NCI-H2171 (cell line): ENCODE measurements around the gene PITPNM1.
"Not testable (repeated sequence)": the region's sequence is repeated elsewhere in the genome, so short reads cannot be mapped to it uniquely, and the experiment has no call there.

Experiments used
- DNase-seq: peaks from one replicate; lab custom pipeline; 2025; lab: John Stamatoyannopoulos, UW

PITPNM1 gene

DNA sequence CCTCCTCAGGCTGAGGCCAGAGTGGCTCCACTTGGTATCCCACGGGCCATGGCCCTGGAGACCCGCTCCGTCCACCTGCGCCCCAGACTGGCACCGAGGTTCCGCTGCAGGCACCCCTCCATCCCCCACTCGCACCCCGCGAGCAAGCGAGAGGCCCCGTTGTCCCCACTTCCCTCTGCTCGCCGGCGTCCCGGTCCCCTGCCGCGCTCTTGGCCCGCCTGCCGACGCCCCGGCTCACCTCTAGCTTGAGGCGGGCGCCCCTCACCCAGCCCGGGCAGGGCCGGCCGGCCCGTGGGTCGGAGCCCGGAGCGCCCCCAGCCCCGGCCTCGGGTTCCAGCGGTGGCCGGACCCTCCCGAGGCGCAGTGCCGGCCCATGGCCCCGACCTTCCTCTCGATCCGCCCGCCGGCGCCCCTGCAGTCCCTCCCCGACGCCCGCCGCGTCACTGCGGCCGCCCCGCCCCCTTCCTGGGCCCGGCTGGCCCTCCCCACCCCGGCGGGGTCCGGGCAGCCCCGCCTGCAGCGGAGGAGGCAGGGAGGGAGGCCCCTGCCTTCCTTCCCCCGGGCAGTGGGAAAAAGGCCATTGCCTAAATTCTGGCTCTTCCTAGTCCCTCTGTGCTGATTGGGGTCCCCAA, at the start of gene PITPNM1:
Gene PITPNM1, minus strand, starts transcription at position 414 of the 632 bp plus-strand sequence. CDS start 1,183 bp downstream, outside the sequence.
- no peak for DNase-seq

DNA sequence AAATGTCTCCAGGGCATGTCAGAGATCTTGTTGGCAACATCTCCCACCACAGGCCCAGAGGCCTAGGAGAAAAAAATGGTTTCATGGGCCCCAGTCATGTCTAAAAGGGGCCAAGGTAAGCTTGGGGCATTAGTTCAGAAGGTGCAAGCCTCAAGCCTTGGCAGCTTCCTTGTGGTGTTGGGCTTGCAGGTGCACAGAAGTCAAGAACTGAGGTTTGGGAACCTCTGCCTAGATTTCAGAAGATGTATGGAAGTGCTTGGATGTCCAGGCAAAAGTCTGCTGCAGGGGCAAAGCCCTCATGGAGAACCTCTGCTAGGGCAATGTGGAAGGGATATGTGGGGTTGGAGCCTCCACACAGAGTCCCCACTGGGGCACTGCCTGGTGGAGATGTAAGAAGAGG, 46.5 kb upstream of the PITPNM1 start:
- not testable (repeated sequence) for DNase-seq

DNA sequence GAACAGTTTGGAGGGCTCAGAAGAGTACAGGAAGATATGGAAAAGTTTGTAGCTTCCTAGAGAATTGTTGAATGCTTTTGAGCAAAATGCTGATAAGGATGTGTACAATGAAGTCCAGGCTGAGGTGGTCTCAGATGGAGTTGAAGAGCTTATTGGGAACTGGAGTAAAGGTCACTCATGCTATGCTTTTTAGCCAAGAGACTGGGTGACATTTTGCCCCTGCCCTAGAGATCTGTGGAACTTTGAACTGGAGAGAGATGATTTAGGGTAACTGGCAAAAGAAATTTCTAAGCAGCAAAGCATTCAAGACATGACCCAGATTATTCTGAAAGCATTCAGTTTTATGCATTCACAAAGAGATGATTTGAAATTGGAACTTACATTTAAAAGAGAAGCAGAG, 46.0 kb upstream of the PITPNM1 start:
- DNase-seq, result no peak

DNA sequence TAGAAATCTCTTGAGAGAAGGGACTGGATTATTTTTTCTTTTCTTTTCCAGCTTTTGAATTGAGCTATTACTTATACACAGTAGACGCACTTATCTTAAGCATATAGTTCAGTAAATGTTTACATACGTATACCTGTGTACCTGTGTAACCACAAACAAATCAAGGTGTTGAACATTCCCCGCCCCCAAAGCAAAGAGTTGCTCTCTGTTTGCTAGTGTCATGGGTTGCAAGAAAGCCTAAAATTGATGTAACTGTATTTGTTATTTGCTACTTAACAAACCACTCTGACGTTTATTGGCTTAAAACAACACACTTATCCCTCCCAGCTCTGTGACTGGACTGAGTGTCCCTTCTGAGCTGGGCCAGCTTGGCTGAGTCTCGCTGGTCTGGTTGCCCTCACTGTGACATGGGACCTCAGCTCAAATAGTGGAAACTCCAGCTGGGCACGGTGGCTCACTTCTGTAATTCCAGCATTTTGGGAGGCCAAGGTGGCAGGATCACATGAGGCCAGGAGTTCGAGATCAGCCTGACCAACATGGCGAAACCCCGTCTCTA, 43.5 kb upstream of the PITPNM1 start:
- DNase-seq, result no peak

DNA sequence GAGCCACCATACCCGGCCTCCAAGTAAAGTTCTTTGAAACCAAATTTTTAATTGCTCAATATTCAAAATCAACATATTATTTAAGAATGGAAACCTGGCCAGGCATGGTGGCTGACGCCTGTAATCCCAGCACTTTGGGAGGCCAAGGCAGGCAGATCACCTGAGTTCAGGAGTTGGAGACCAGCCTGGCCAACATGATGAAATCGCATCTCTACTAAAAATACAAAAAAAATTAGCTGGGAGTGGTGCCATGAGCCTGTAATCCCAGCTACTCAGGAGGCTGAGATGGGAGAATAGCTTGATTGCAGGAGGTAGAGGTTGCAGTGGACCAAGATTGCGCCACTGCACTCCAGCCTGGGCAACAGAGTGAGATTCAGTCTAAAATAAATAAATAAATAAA, 42.9 kb upstream of the PITPNM1 start:
- not testable (repeated sequence) for DNase-seq

DNA sequence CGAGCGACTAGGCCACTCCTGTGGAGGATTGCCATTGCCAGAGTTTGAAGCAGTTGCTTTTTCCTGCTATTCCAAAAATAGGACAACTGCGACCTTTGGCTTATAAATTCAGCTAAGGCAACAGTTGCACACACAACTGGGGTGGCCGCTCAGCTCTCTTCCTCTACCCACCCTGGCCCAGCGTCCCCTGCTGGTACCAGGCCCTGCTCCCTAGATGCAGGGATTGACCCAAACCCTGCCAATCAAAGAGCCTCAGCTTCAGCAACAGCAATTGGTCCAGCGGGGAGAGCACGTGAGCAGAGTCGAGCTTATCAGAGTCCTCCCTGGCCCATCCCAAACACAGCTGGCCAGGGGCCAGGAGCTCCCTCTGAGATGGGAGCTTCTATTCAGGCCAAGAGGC, 40.1 kb upstream of the PITPNM1 start:
- DNase-seq, result no peak

DNA sequence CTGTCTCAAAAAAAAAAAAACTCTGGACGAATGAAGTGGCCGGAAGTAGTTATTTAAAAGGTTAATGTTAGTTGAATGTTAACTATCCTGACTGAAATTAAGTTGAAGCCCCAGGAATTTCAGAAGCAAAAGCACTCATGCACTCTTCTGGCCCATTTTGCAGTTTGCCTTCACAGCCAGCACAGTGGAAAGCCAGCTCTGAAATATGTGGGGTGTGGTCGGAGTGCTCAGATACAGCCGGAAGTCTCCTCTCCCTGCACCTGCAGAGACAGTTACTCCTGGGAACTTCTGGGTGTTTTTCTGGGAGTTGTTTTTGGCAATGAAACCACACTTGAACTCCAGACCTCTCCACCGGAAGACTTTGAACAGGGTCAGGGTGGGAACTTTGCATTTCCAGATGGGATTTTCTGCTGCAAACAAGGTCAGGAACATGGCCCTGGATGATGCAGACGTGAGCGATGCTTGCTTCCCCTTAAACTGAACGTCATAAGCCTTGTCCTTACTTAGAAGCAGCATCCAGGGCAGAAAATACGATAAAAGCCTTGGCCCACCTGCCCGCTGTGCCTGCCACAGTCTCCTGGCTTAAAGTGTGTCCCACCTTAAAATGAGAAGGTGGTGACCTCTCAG, 39.6 kb upstream of the PITPNM1 start:
- no peak for DNase-seq

DNA sequence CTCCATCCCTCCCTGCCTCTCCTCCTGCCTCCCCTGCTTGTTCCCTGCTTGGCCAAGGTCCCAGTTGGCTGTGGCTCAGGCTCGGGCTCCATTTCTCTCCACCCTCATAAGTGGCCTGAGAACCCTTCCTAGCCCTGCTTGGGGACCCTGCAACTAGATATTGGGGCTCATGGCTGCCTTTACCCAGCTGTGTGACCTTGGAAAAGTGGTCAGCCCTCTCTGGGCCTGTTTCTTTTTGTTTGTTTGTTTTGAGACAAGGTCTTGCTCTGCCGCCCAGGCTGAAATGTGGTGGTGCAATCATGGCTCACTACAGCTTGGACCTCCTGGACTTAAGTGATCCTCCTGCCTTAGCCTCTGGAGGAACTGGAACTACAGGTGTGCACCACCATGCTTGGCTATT, 38.4 kb upstream of the PITPNM1 start:
- no peak for DNase-seq

GRCh38 chr11:67542971-67543370, 37.8 kb upstream of the PITPNM1 start:
- DNase-seq, result no peak

GRCh38 chr11:67542169-67542568, 37.0 kb upstream of the PITPNM1 start:
- no peak for DNase-seq

GRCh38 chr11:67541198-67541597, 36.0 kb upstream of the PITPNM1 start:
- no peak for DNase-seq

- no peak for DNase-seq
Measured at GRCh38 chr11:67539550-67539949, 34.4 kb upstream of the PITPNM1 start.

GRCh38 chr11:67538823-67539505, 33.8 kb upstream of the PITPNM1 start:
- no peak for DNase-seq

GRCh38 chr11:67538306-67538705, 33.1 kb upstream of the PITPNM1 start:
- no peak for DNase-seq

DNA sequence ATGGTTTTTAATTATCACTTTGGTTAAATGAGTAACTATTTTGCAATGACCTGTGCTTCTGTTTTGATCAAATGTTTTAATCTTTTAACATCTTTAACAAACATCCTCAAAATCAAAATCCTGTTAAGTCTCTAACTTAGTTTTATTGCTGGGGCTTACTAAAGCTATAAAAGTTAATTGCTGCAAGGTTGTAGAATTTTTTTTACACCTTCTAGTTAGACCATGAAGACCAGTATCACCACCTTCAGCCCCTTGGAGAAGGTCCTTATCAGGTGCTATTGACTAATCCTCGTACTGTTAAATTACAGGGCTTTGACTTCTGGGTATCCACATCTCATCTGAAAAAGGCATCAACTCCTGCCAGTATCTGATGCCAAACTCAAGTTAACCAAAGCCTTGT, 30.4 kb upstream of the PITPNM1 start:
- DNase-seq, result no peak

DNA sequence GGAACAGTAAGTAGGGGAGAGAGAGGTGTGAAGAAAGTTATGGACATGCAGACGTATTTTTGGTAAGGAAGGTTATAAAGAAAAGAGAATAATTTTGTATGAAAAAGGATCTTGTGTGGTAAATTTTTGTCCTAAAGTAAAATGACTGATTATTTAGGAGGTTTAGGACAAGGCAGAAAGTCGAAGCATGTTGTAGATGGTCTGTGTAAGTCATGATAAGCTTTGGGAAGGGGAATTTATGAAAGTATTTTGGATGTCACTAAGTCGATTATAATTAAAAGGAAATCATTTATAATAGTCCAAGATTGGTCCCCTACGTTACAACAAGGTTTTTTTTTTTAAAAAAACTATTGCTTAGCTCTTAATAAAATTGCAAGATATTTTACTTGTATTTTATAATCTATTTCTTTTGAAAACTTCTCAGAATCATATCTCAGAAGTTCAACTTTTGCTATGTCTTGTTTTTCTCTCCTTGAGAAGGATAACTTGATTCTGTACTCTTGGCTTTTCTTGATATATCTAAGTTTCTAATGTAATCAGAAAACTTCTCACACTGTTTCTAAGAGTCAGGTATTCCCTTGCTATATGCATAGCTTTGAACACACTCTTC, 29.0 kb upstream of the PITPNM1 start:
- no peak for DNase-seq

DNA sequence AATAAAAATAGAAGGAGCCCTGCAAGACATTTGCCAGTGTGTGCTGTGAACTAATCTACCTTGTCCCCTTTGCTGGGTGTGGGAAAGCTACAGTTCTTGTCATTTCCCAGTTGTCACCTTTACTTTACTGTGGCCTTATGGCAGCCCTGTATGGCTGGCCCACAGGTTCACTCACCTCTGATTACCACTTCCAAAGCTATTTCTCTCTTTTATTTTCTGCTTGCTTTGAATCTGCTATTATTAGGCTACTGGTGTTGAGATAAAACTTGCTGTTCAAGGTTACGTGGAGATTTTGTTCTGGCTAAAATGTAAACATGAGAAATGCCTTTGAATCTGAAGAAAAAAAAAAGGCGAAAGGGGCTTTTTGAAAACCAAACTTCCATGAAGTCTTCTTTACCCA, 27.7 kb upstream of the PITPNM1 start:
- no peak for DNase-seq

DNA sequence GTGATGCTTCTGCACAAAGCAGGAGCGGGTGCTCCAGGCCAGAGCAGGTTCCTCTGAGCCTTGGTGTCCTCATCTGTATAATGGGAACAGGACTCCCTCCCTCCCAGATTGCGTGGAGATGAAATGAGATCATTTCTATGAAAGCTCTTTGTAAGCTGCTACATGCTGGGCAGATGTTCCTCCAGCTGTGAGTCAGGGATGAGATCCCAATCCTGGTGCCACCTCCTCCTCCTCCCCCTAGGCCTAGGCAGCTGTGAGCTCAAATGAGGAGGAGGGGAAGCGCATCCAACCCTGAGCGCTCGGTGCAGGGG, 25.1 kb upstream of the PITPNM1 start:
- no peak for DNase-seq

- no peak for DNase-seq
Measured at GRCh38 chr11:67528376-67528775, 23.2 kb upstream of the PITPNM1 start.

DNA sequence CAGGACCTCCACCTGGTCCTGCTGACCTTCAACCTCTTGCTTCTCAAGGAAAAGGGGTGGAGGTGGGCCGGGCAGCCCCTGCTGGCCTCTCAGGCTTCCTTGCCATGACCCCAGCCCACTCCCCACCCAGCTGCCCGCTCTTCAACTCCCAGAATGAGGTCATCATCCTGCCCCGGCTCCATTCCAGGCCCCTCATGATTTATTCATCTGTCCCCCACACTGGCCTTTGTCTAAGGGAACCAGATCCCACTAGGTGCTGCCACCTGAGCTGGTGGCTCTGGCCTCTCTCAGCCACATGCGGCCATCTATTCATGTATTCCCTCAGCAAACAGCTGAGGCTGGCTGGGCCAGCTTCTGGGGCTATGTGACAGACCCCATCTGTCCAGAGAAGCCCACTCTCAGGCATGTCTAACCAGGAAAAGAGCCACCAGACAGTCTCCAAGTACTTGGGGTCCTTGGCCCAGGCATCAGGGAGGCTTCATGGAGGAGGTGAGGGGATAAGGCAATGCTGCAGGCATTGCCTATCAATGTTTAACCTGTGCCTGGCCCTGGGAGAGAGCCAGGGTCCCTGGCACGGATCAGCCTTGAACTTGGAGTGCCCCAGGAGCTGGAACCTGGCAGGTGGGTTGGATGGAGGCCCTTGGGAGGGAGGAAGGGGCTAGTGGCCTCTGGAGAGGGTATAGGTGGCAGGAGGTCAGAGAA, 20.3 kb upstream of the PITPNM1 start:
- no peak for DNase-seq

DNA sequence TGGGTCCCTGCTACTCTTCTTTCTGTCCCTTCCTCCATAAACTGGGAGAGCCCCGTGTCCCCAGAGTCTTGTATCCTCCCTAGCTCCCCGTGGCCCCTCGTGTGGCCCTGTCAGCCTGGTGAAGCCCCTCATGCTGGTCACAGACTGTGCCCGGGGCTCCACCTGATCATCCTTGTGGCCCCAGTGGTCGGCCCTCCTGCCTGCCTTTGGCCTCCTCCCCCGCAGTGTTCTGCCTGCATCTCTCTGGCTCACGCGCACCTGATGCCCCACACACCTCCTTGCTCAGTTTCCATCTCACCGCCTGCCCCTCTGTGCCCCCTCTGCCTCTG, 19.3 kb upstream of the PITPNM1 start:
- DNase-seq, result no peak
